22Rv1 (cell line): ENCODE measurements around the gene ARL14.

ENCODE experiments used
- CTCF ChIP-seq: fragments of 450-650 bp; IDR thresholded peaks from 2 replicates; pipeline ENCODE4 v1.5.1; 2017; ENCODE audit warnings: mild to moderate bottlenecking
- ZFX ChIP-seq: fragments of 450-650 bp; IDR thresholded peaks from 2 replicates; pipeline ENCODE4 v1.6.1; 2017; ENCODE audit warnings: antibody characterized with exemption, borderline replicate concordance

GRCh38 chr3:160633361-160634083 is 43.4 kb upstream of the ARL14 start:
- no peak for TF ChIP-seq CTCF
- no peak for TF ChIP-seq ZFX
